Tibial artery (tissue), 4 donors: ENCODE data around the gene TBX4.

ENCODE experiments used
- DNase-seq, 2 donors: peaks; one replicate each; pipeline ENCODE4 v3.0.0-alpha.2; 2019
- H3K27ac ChIP-seq, 2 donors: fragments of 200-600 bp; sonication (generic) in 1 of 2; 1 replicate in 1 of 2; 2 replicates in 1 of 2; pipeline ENCODE4 v1.5.1; 2018 to 2019; ENCODE audit warnings: mild to moderate bottlenecking in 1 of 2
- H3K27me3 ChIP-seq, 2 donors: fragments of 200-600 bp; sonication (generic) in 1 of 2; one replicate each; pipeline versions ENCODE4 v1.5.1 to v1.6.0; 2016 to 2019
- H3K36me3 ChIP-seq, 3 donors: fragments of 200-600 bp; sonication (generic) in 2 of 3; one replicate each; pipeline ENCODE4 v1.5.1; 2016 to 2019; ENCODE audit warnings: mild to moderate bottlenecking in 2 of 3
- H3K4me1 ChIP-seq, 4 donors: fragments of 200-600 bp; sonication (generic) in 2 of 4; 1 replicate in 3 of 4; 2 replicates in 1 of 4; pipeline ENCODE4 v1.5.1; 2016 to 2019
- H3K4me3 ChIP-seq, 2 donors: fragments of 200-600 bp; sonication (generic) in 1 of 2; 1 replicate in 1 of 2; 2 replicates in 1 of 2; pipeline ENCODE4 v1.5.1; 2018 to 2019; ENCODE audit warnings: mild to moderate bottlenecking in 2 of 2
- H3K9me3 ChIP-seq, 3 donors: fragments of 200-600 bp; sonication (generic) in 1 of 3; one replicate each; pipeline ENCODE4 v1.5.1; 2016 to 2019
- CTCF ChIP-seq, 2 experiments: fragments of 200-600 bp in 1 of 2; fragments of 450-650 bp in 1 of 2; IDR thresholded peaks; one replicate each; pipeline ENCODE4 v1.5.1; 2017 to 2019; ENCODE audit warnings: antibody characterized with exemption in 2 of 2, mild to moderate bottlenecking in 1 of 2, moderate library complexity in 1 of 2
- intact Hi-C: fragments of 100-400 bp; cut with DNase I; formaldehyde crosslinking; loops from one replicate; pipeline ENCODE4 v1.15.0; 2023; ENCODE audit warnings: low total_unique reads

Gene TBX4

GRCh38 chr17:61498042-61498994, 46.1 kb downstream of the TBX4 start:
- Histone ChIP-seq H3K4me3 (no peak overlapping the region), H3K9me3 (no peaks in the 10 kb centered on the region), H3K36me3 (no peaks in the 10 kb centered on the region), H3K27me3 (no peaks in the 10 kb centered on the region), H3K4me1 (peaks cover 0 to 3% (median 0%) of the 10 kb centered on the region in 4 donors), H3K27ac (no peak overlapping the region)
- intact Hi-C loops: no loop called here
- no peak for DNase-seq
- no peak for TF ChIP-seq CTCF (IDR thresholded peaks at IDR 0.05)

- no peak for DNase-seq
- Histone ChIP-seq H3K9me3 (no peaks in the 10 kb centered on the region), H3K36me3 (no peaks in the 10 kb centered on the region), H3K4me3 (no peak overlapping the region), H3K27ac (no peak overlapping the region), H3K27me3 (no peaks in the 10 kb centered on the region), H3K4me1 (peaks cover 0 to under 1% (median 0%) of the 10 kb centered on the region in 4 donors)
- intact Hi-C loops: no loop called here
- TF ChIP-seq CTCF (IDR thresholded peaks at IDR 0.05): no peak
These were observed 47.4 kb downstream of the TBX4 start for GRCh38 chr17:61499632-61500031.

- DNase-seq: no peak
- H3K9me3 ChIP-seq: no peaks in the 10 kb centered on the region
- no peaks in the 10 kb centered on the region for H3K27me3 ChIP-seq
- H3K4me1 ChIP-seq: peaks cover 0 to 5% (median 0%) of the 10 kb centered on the region in 4 donors
- no peak overlapping the region for H3K27ac ChIP-seq
- no peak for TF ChIP-seq CTCF (IDR thresholded peaks at IDR 0.05)
- no peak overlapping the region for H3K4me3 ChIP-seq
- intact Hi-C loops: no loop called here
- no peaks in the 10 kb centered on the region for H3K36me3 ChIP-seq
These were observed 48.1 kb downstream of the TBX4 start for GRCh38 chr17:61500287-61500686.

- no peaks in the 10 kb centered on the region for H3K9me3 ChIP-seq
- no peak overlapping the region for H3K27ac ChIP-seq
- DNase-seq: no peak
- no peak overlapping the region for H3K4me3 ChIP-seq
- H3K4me1 ChIP-seq: peaks cover 0 to 5% (median 0%) of the 10 kb centered on the region in 4 donors
- no peaks in the 10 kb centered on the region for H3K36me3 ChIP-seq
- no peaks in the 10 kb centered on the region for H3K27me3 ChIP-seq
- no peak for TF ChIP-seq CTCF (IDR thresholded peaks at IDR 0.05)
- intact Hi-C loops: no loop called here
These were observed 50.1 kb downstream of the TBX4 start for GRCh38 chr17:61502292-61502691.

GRCh38 chr17:61503961-61504360, 51.7 kb downstream of the TBX4 start:
- Histone ChIP-seq H3K4me1 (peaks cover 0 to 5% (median 0%) of the 10 kb centered on the region in 4 donors), H3K27ac (no peak overlapping the region), H3K9me3 (no peaks in the 10 kb centered on the region), H3K4me3 (no peak overlapping the region), H3K36me3 (no peaks in the 10 kb centered on the region), H3K27me3 (no peaks in the 10 kb centered on the region)
- no peak for DNase-seq
- intact Hi-C loops: no loop called here
- no peak for TF ChIP-seq CTCF (IDR thresholded peaks at IDR 0.05)
